SJCRH30 (cell line): ENCODE data around the gene SNRK. TPM values are rescaled to one million over a fixed set of nuclear protein-coding genes. Genes with fewer than 3 reads are reported as not detected.

Experiments
- DNase-seq, 2 experiments: peaks; one replicate each; pipeline ENCODE4 v3.0.0-alpha.2; 2015 to 2020
- H3K27ac ChIP-seq: fragments of 250-450 bp; sonication (Bioruptor Pico); 2 replicates; pipeline ENCODE4 v1.5.1; 2020; ENCODE audit warnings: mild to moderate bottlenecking, moderate library complexity
- H3K27me3 ChIP-seq: fragments of 250-450 bp; sonication (Bioruptor Pico); 2 replicates; pipeline ENCODE4 v1.5.1; 2020; ENCODE audit warnings: mild to moderate bottlenecking, moderate library complexity
- H3K36me3 ChIP-seq: fragments of 250-450 bp; sonication (Bioruptor Pico); 2 replicates; pipeline ENCODE4 v1.5.1; 2020; ENCODE audit warnings: mild to moderate bottlenecking, moderate library complexity
- H3K4me1 ChIP-seq: fragments of 250-450 bp; sonication (Bioruptor Pico); 2 replicates; pipeline ENCODE4 v1.5.1; 2020; ENCODE audit warnings: mild to moderate bottlenecking, moderate library complexity
- H3K4me3 ChIP-seq: fragments of 250-450 bp; sonication (Bioruptor Pico); 2 replicates; pipeline ENCODE4 v1.5.1; 2020; ENCODE audit warnings: mild to moderate bottlenecking, moderate library complexity
- H3K9me3 ChIP-seq: fragments of 250-450 bp; sonication (Bioruptor Pico); replicated peaks from 2 replicates; pipeline ENCODE4 v1.5.1; 2020; ENCODE audit warnings: mild to moderate bottlenecking, moderate library complexity
- total RNA-seq: library from RNA; depleted of rRNA; stranded (reverse); fragments of >200 nt; shearing (Covaris generic); gene quantifications from 2 replicates; pipeline ENCODE4 v1.2.3, GENCODE V29; 2014; rRNA removed

Gene SNRK
- 9.2 and 12.6 TPM in 2 replicates for total RNA-seq

GRCh38 chr3:43286115-43286840 lies at the start of gene SNRK:
Gene SNRK (plus strand): TSS chr3:43286540. CDS start chr3:43303204, 16,664 bp downstream.
- H3K36me3 ChIP-seq = no peaks in the 10 kb centered on the region
- no peaks in the 10 kb centered on the region for H3K9me3 ChIP-seq
- peak; percentile 62 to 67 for DNase-seq
- H3K27me3 ChIP-seq = no peaks in the 10 kb centered on the region
- peak within 1 kb of the TSS; percentile 66 for H3K4me3 ChIP-seq
- no peak within 1 kb of the TSS for H3K27ac ChIP-seq
- H3K4me1 ChIP-seq = no peaks in the 10 kb centered on the region

GRCh38 chr3:43238801-43239200 lies 47.5 kb upstream of the SNRK start:
- no peak overlapping the region for H3K4me3 ChIP-seq
- H3K4me1 ChIP-seq = peaks cover 5% of the 10 kb centered on the region; the same call in 1 of the 2 replicates
- no peak overlapping the region for H3K27ac ChIP-seq
- no peaks in the 10 kb centered on the region for H3K36me3 ChIP-seq
- H3K27me3 ChIP-seq = no peaks in the 10 kb centered on the region
- no peaks in the 10 kb centered on the region for H3K9me3 ChIP-seq
- no peak for DNase-seq

DNA sequence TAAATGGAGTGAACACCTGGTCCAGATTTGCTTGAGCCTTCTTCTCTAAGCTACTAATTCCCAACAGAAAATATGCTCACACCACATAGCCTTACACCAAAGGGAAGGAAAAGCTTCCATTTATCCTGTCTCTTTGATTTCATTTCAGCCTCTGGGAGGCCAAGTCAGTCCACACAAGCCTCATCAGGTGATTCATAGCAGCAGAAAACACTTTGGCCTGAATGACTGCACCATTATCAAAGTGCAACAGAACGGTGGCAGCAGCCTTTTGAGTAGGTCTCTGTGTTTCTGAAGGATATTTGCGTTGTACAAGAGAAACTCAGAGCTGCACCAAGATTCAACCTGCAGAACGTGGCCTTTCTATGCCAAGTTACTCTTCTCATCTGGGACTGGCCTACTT lies 46.6 kb upstream of the SNRK start:
- Histone ChIP-seq H3K36me3 (no peaks in the 10 kb centered on the region), H3K4me3 (no peak overlapping the region), H3K4me1 (peaks cover 5% of the 10 kb centered on the region; the same call in 1 of the 2 replicates), H3K27ac (no peak overlapping the region), H3K27me3 (no peaks in the 10 kb centered on the region), H3K9me3 (no peaks in the 10 kb centered on the region)
- no peak for DNase-seq

GRCh38 chr3:43243590-43244587 lies 42.5 kb upstream of the SNRK start:
- Histone ChIP-seq H3K27me3 (no peaks in the 10 kb centered on the region), H3K4me1 (peaks cover 5% of the 10 kb centered on the region; the same call in 1 of the 2 replicates), H3K9me3 (no peaks in the 10 kb centered on the region), H3K27ac (no peak overlapping the region), H3K4me3 (no peak overlapping the region), H3K36me3 (no peaks in the 10 kb centered on the region)
- no peak for DNase-seq

- Histone ChIP-seq H3K27ac (no peak overlapping the region), H3K27me3 (no peaks in the 10 kb centered on the region), H3K4me1 (peaks cover 5% of the 10 kb centered on the region; the same call in 1 of the 2 replicates), H3K9me3 (no peaks in the 10 kb centered on the region), H3K36me3 (no peaks in the 10 kb centered on the region), H3K4me3 (no peak overlapping the region)
- DNase-seq = no peak
Measured at GRCh38 chr3:43244694-43245093, 41.6 kb upstream of the SNRK start.

DNA sequence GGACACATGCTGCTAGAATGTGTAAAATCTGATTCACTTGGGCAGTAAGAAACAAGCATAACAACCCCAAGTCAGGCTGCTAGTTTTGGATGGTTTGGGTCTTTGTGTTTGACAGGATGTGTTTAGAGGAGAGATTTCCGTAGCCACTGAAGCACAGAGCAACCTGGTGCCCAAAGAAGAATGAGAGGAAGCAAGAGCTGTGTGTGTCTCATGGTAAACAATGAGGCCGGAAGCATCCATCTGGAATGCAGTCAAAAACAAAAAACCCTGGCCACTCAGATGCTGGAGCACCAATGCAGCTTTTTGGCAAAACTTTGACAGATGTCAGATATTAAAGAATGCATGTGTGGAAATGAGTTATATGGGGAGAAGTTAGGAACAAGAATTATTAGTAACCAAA lies 39.4 kb upstream of the SNRK start:
- Histone ChIP-seq H3K27ac (no peak overlapping the region), H3K36me3 (no peaks in the 10 kb centered on the region), H3K4me1 (peaks cover 5% of the 10 kb centered on the region; the same call in 1 of the 2 replicates), H3K4me3 (no peak overlapping the region), H3K9me3 (no peaks in the 10 kb centered on the region), H3K27me3 (no peaks in the 10 kb centered on the region)
- DNase-seq = no peak

DNA sequence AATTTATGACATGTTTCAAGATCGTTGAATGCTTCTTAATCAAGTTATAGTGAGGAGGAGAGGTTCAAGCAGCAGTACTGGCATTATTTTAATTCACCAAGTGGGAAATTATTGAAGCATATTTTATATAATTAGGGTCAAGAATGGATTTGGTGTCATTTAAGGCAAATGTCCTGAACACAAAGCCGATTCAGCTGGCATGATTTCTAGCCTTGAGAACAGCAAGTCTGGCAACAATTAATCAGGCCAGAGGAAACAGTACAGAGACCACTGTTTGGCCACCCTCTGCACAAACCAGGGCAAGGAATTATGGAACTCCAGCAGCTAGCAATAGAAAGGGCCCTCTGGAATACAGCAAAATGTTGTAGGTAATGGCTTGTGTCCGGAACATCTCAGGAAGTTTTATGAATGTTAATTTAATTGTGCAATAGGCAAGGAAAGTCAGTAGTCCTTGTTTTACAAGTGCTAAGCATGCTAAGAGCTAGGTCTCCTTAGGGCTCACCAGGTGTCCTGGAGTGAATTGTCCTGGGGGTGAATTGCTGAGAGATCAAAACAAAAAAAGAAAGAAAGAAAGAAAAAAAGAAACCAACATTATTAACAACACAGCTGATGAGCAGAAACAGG lies 38.7 kb upstream of the SNRK start:
- no peak for DNase-seq
- Histone ChIP-seq H3K27me3 (no peaks in the 10 kb centered on the region), H3K9me3 (no peaks in the 10 kb centered on the region), H3K36me3 (no peaks in the 10 kb centered on the region), H3K4me3 (no peak overlapping the region), H3K4me1 (peaks cover 5% of the 10 kb centered on the region; the same call in 1 of the 2 replicates), H3K27ac (no peak overlapping the region)

- no peak overlapping the region for H3K27ac ChIP-seq
- peaks cover 2% of the 10 kb centered on the region; the same call in 1 of the 2 replicates for H3K4me1 ChIP-seq
- H3K4me3 ChIP-seq = no peak overlapping the region
- no peaks in the 10 kb centered on the region for H3K27me3 ChIP-seq
- H3K9me3 ChIP-seq = no peaks in the 10 kb centered on the region
- no peaks in the 10 kb centered on the region for H3K36me3 ChIP-seq
- DNase-seq = no peak
Measured at GRCh38 chr3:43248185-43248583, 38.2 kb upstream of the SNRK start.

DNA sequence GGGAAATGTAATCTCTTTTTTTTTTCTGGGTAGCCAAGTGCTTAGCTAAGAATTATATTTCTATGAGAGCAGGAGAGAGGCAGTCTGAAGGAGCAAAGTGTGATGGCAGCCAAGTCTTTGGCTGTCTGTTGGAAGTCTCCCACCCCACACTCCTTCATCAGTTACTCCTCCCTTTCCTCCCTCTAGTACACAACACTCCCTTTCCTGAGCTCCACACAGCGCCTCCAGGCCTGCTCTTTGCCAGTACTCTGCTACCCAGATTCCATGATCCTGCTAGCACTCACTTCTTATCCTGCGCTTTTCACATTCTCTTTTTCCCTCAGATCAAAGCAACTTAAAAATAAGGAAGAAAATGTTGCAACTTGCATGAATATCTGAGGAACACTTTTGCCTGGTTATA lies 37.4 kb upstream of the SNRK start:
- H3K36me3 ChIP-seq = no peaks in the 10 kb centered on the region
- H3K4me3 ChIP-seq = no peak overlapping the region
- no peaks in the 10 kb centered on the region for H3K9me3 ChIP-seq
- H3K4me1 ChIP-seq = no peaks in the 10 kb centered on the region; the same call in 1 of the 2 replicates
- H3K27me3 ChIP-seq = no peaks in the 10 kb centered on the region
- DNase-seq = no peak
- no peak overlapping the region for H3K27ac ChIP-seq

- no peak overlapping the region for H3K27ac ChIP-seq
- no peaks in the 10 kb centered on the region for H3K27me3 ChIP-seq
- DNase-seq = no peak
- H3K9me3 ChIP-seq = no peaks in the 10 kb centered on the region
- no peak overlapping the region for H3K4me3 ChIP-seq
- no peaks in the 10 kb centered on the region for H3K4me1 ChIP-seq
- H3K36me3 ChIP-seq = no peaks in the 10 kb centered on the region
Measured at GRCh38 chr3:43249405-43249804, 36.9 kb upstream of the SNRK start.

DNA sequence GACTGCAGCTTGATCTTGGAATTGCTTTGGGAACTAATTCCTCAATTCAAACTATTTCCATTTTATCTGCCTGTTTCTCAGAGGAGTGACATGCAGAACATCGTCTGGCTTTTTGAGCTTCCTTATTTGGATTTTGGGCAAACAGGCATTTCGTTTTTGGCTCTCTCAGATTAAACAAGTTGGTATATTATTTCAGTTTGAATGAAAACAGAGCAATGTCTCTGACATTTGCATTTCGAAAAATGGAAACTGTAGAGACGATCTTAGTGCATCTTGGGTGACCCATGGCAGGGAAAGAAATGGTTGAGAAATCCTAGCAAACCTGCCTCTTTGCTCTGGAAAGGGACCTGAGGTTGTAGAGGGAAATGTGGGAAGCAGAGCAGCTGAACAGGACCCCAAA lies 33.0 kb upstream of the SNRK start:
- Histone ChIP-seq H3K9me3 (no peaks in the 10 kb centered on the region), H3K27me3 (no peaks in the 10 kb centered on the region), H3K36me3 (no peaks in the 10 kb centered on the region), H3K27ac (no peak overlapping the region), H3K4me1 (no peaks in the 10 kb centered on the region), H3K4me3 (no peak overlapping the region)
- no peak for DNase-seq

GRCh38 chr3:43254125-43254524 lies 32.2 kb upstream of the SNRK start:
- Histone ChIP-seq H3K9me3 (no peaks in the 10 kb centered on the region), H3K36me3 (no peaks in the 10 kb centered on the region), H3K4me3 (no peak overlapping the region), H3K27me3 (no peaks in the 10 kb centered on the region), H3K4me1 (no peaks in the 10 kb centered on the region), H3K27ac (no peak overlapping the region)
- DNase-seq = no peak

- H3K4me1 ChIP-seq = no peaks in the 10 kb centered on the region
- H3K9me3 ChIP-seq = no peaks in the 10 kb centered on the region
- no peak overlapping the region for H3K4me3 ChIP-seq
- no peak overlapping the region for H3K27ac ChIP-seq
- DNase-seq = no peak
- H3K36me3 ChIP-seq = no peaks in the 10 kb centered on the region
- H3K27me3 ChIP-seq = no peaks in the 10 kb centered on the region
Measured at GRCh38 chr3:43255662-43256061, 30.7 kb upstream of the SNRK start.

GRCh38 chr3:43256714-43257461 lies 29.5 kb upstream of the SNRK start:
- Histone ChIP-seq H3K9me3 (no peaks in the 10 kb centered on the region), H3K4me3 (no peak overlapping the region), H3K27me3 (no peaks in the 10 kb centered on the region), H3K36me3 (no peaks in the 10 kb centered on the region), H3K4me1 (no peaks in the 10 kb centered on the region), H3K27ac (no peak overlapping the region)
- DNase-seq = no peak
